ENCODE measurements around the gene HCN3.
A peak's percentile ranks its signal among the peaks of the same experiment; 100 is the strongest.
"Not testable (repeated sequence)": the region's sequence is repeated elsewhere in the genome, so short reads cannot be mapped to it uniquely, and the experiment has no call there.

HCN3 gene

GRCh38 chr1:155284476-155284875, 7.2 kb downstream of the HCN3 start:
- DNase-seq (ENCODE audit: low read depth in 2 of 2), result no peak

DNA sequence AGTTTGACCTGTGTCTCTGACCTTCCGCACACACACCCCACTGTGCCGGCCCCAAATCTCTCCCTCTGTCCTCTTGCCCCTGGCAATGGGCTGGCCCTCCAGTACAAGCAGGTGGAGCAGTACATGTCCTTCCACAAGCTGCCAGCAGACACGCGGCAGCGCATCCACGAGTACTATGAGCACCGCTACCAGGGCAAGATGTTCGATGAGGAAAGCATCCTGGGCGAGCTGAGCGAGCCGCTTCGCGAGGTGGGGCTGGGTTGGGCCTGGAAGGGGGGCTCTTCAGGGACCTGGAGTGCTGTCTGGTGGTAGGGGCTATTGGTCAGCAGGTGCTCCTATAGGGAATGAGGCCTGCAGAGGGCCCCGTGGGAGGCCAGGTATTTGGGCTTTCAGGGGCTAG, 7.8 kb downstream of the HCN3 start:
- DNase-seq (ENCODE audit: low read depth in 2 of 2), result no peak

- DNase-seq (ENCODE audit: low read depth in 2 of 2), result no peak
These were observed 8.4 kb downstream of the HCN3 start for GRCh38 chr1:155285631-155286044.

DNA sequence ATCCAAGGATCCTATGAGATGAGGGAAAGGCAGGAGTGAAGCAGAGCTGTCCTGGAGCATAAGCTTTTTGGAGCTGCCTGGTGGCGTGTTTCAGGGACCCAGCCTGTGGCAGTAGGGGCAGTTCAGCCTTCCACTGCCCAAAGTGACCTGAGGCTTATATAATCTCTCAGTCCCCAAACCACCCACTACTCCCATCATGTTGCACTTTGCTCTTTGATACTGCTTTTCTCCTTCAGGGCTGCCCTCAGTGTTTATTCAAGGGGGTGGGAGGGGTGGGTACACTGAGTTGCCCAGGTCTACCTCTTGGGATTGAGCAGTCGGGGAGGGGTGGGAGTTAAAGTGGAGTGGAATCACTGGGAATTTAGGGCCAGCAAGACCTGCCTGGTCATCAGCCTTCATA, 9.3 kb downstream of the HCN3 start:
- no peak for DNase-seq (ENCODE audit: low read depth in 2 of 2)

- DNase-seq (ENCODE audit: low read depth in 2 of 2), result no peak
These were observed 10.8 kb downstream of the HCN3 start for GRCh38 chr1:155287987-155288543.

DNA sequence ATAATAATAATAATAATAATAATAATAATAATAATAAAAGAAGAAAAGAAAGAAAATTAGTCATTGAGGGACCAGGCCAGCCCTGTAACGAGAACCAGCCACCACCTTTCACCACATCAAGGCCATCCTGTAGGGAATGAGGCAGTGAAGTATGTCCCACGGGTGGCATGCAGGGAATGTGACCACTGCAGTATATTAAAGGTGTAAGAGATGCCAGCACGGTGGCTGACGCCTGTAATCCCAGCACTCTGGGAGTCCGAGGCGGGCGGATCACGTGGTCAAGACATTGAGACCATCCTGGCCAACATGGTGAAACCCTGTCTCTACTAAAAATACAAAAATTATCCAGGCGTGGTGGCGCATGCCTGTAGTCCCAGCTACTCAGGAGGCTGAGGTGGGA, 13.7 kb downstream of the HCN3 start:
- not testable (repeated sequence) for DNase-seq (ENCODE audit: low read depth in 2 of 2)

- no peak for DNase-seq (ENCODE audit: low read depth in 2 of 2)
These were observed 16.0 kb downstream of the HCN3 start for GRCh38 chr1:155293086-155293749.

GRCh38 chr1:155294520-155295182, 17.4 kb downstream of the HCN3 start:
- DNase-seq (ENCODE audit: low read depth in 2 of 2), result no peak

DNA sequence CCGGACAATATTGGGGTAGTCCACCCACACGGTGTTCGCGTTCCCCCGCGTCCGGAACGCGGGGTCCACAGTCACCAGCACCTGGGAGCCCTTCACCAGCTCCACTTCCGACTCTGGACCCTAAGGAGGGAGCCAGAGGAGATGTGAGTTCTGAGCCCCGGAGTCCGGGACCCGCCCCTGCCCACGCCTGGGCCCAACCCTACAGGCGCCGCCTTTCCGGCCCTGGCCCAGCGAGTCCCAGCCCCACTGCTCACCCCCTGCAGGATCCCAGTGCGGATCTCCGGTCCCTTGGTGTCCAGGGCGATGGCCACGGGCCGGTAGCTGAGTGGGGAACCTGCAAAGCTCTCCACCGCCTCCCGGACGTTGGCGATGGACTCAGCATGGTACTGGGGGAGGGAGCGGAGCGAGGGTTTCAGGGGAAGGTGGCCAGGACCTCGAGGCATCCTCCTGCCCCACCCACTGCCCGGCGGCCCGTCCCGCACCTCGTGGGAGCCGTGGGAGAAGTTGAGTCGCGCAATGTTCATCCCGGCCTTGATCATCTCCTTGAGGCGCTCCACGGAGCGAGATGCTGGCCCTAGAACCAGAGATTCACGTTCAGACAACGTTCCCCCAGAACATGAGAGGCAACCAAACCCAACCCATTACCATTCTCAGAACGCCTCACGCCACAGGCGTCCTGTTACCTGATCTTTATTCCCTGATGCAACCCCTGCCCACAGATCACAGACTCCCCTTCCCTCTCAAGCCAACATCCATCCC, 18.1 kb downstream of the HCN3 start:
- no peak for DNase-seq (ENCODE audit: low read depth in 2 of 2)

DNA sequence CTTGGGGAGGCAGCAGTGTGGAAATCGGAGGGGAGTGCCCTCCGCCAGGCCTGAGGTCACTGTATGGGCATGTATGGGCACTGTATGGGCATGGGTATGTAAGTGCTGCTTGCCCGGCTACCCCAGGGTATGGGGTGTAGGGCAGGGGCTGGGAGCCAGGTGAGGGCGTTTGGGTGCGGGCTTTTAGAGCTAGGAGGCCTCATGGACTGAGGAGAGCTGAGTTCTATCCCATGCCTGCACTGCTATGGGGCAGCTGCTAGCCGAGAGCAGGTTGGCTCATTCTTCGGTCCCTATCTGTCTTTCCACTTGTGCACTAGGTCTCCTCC, 18.6 kb downstream of the HCN3 start:
- DNase-seq (ENCODE audit: low read depth in 2 of 2), result no peak

- DNase-seq (ENCODE audit: low read depth in 2 of 2), result no peak
These were observed 19.4 kb downstream of the HCN3 start for GRCh38 chr1:155296661-155297060.

DNA sequence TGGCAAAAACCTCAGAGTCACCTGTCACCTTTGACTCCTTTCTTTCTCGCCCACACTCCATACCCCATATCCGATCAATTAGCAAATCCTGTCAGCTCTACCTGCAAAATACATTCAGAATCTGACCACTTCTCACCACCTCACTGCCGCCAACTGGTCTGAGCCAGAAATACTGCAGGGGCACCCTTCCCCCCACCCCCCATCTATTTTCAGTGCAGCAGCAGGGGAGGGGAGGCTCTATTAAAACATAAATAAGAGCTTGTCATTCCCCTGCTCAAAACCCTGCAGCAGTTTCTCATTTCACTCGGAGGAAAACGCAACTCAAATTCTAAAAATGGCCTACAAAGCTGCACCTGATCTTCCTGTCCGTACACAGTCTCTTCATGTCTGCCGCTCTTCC, 20.1 kb downstream of the HCN3 start:
- DNase-seq (ENCODE audit: low read depth in 2 of 2), result no peak

DNA sequence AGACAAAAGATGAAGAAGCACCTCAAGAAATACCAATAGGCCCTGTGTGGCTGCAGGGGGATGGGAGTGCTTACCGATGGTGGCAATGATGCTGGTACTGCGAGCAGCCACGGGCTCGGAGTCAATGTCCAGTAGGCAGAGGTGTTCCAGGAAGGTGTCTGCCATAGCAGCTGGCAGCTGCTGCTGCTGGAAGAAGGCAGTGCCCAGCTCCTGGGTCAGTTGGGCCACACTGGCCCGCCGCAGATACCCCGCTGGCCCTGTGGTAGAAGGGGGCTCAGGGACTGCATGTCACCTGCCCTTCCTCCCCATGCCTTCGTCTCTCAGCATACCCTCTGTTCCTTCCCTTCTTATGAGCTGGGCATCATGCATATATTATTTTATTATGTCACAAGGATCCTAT, 22.8 kb downstream of the HCN3 start:
- no peak for DNase-seq (ENCODE audit: low read depth in 2 of 2)

GRCh38 chr1:155300553-155301329, 23.5 kb downstream of the HCN3 start:
- DNase-seq (ENCODE audit: low read depth in 2 of 2), result no peak

GRCh38 chr1:155301342-155301841, 24.1 kb downstream of the HCN3 start, which contains the start of gene PKLR:
TSS of gene PKLR (minus strand) at chr1:155301438. CDS start at chr1:155301395, 43 bp downstream.
- no peak for DNase-seq (ENCODE audit: low read depth in 2 of 2)

DNA sequence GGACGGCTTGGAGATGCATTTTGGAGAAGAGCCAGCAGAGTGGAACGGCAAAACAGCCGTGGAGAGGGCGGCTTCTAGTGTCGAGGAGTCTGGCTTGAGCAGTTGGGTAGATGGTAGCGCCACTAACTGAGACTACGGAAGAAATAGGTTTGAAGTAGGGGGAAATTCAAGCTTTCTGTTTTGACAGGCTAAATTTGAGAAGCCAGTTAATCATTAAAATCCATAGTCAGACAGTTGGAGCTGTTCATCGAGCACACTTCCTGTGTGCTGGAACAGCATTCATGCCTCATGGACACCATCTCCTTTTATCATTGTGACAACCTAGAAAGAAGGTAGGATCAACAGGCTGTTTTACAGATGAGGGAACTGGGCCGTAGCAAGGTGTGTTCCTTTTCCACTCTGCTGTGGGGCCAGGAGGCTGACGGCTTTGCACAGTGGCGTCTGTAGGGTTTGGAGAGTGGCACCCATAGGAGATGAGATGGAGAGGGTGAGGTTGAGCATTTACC, 27.3 kb downstream of the HCN3 start:
- DNase-seq (ENCODE audit: low read depth in 2 of 2), result no peak

GRCh38 chr1:155305881-155306391, 28.7 kb downstream of the HCN3 start:
- DNase-seq (ENCODE audit: low read depth in 2 of 2), result no peak

- DNase-seq (ENCODE audit: low read depth in 2 of 2), result no peak
These were observed 30.0 kb downstream of the HCN3 start for GRCh38 chr1:155307247-155307740.

GRCh38 chr1:155308493-155309422, 31.5 kb downstream of the HCN3 start, which contains the start of gene FDPS:
TSS of gene FDPS (plus strand) at chr1:155308866. CDS start at chr1:155309790, 924 bp downstream.
- peak; percentile 91 to 95 for DNase-seq (ENCODE audit: low read depth in 2 of 2)

Data from stimulated activated CD4-positive, alpha-beta T cell treated with anti-CD3 and anti-CD28 coated beads, Interleukin-1b, Interleukin-23, amount 100 ng/mL, for 4 hours (primary cell).